Caco-2 (cell line): ENCODE results near the gene PAFAH2. TPM values are rescaled to one million over a fixed set of nuclear protein-coding genes. Genes with fewer than 3 reads are reported as not detected.

ENCODE experiments used
- BruUV-seq: library from RNA; stranded (reverse); fragments of 400-500 nt; replicated peaks from 2 replicates; lab custom pipeline; 2021; lab: Mats Ljungman, UMichigan
- CTCF ChIA-PET: fragments of 300-600 bp; sonication (Branson Sonifier 250); formaldehyde crosslinking; loops from one replicate; lab custom pipeline; 2022; ENCODE audit warnings: antibody characterized with exemption; lab: Charles Lee
- POLR2A ChIA-PET: fragments of 300-600 bp; sonication (Branson Sonifier 250); formaldehyde crosslinking; loops from one replicate; lab custom pipeline; 2022; ENCODE audit warnings: antibody characterized with exemption; lab: Charles Lee
- DNase-seq, 2 experiments: peaks; one replicate each; pipeline versions ENCODE4 v3.0.0 to v3.0.0-alpha.2; 2020 to 2022
- H3K27me3 ChIP-seq: replicated peaks from 2 replicates; pipeline ENCODE4 v1.6.0; 2011; ENCODE audit warnings: low read length; ENCODE audit not compliant: control insufficient read depth, insufficient read depth
- H3K36me3 ChIP-seq: 2 replicates; pipeline ENCODE4 v1.5.1; 2011; ENCODE audit warnings: low read length; ENCODE audit not compliant: control insufficient read depth, insufficient read depth
- H3K4me1 ChIP-seq: fragments of 250-450 bp; sonication (Bioruptor Pico); 2 replicates; pipeline ENCODE4 v1.5.1; 2020; ENCODE audit warnings: mild to moderate bottlenecking
- H3K4me3 ChIP-seq: 2 replicates; pipeline ENCODE4 v1.5.1; 2011; ENCODE audit warnings: low read depth, mild to moderate bottlenecking, control low read depth, low read length
- H3K9me3 ChIP-seq: fragments of 250-450 bp; sonication (Bioruptor Pico); 2 replicates; pipeline ENCODE4 v1.5.1; 2020; ENCODE audit warnings: mild to moderate bottlenecking, moderate library complexity
- H3K27ac Mint-ChIP-seq: one replicate; pipeline ENCODE4 v1.8.0; 2022; ENCODE audit warnings: mixed read lengths; ENCODE audit not compliant: unreplicated experiment
- H3K27me3 Mint-ChIP-seq: one replicate; pipeline ENCODE4 v1.8.0; 2022; ENCODE audit warnings: mixed read lengths; ENCODE audit not compliant: insufficient read depth, unreplicated experiment
- H3K36me3 Mint-ChIP-seq: one replicate; pipeline ENCODE4 v1.8.0; 2022; ENCODE audit warnings: mild to moderate bottlenecking, mixed read lengths; ENCODE audit not compliant: insufficient read depth, unreplicated experiment
- H3K4me1 Mint-ChIP-seq: one replicate; pipeline ENCODE4 v1.8.0; 2022; ENCODE audit warnings: low read depth, mixed read lengths; ENCODE audit not compliant: unreplicated experiment
- H3K4me3 Mint-ChIP-seq: one replicate; pipeline ENCODE4 v1.8.0; 2022; ENCODE audit warnings: mild to moderate bottlenecking, moderate library complexity, mixed read lengths; ENCODE audit not compliant: unreplicated experiment
- H3K9me3 Mint-ChIP-seq: one replicate; pipeline ENCODE4 v1.8.0; 2022; ENCODE audit warnings: mixed read lengths; ENCODE audit not compliant: unreplicated experiment
- intact Hi-C: fragments of 100-400 bp; cut with micrococcal nuclease; formaldehyde crosslinking; loops from one replicate; pipeline ENCODE4 v1.10.0; 2022; ENCODE audit not compliant: unreplicated experiment
- total RNA-seq: library from RNA; stranded (reverse); gene quantifications from 2 replicates; pipeline ENCODE4 v1.2.3, GENCODE V29; 2022
- TF ChIP-seq, protein P1 (sequence below), 2 experiments: fragments of 200-600 bp in 1 of 2; IDR thresholded peaks; 1 replicate in 1 of 2; 2 replicates in 1 of 2; pipeline versions ENCODE4 v1.5.1 to v1.8.0; 2011 to 2022; ENCODE audit warnings: antibody characterized with exemption in 1 of 2, control low read depth in 1 of 2, inconsistent platforms in 1 of 2, low read depth in 1 of 2, low read length in 1 of 2, mild to moderate bottlenecking in 1 of 2, moderate library complexity in 1 of 2; ENCODE audit not compliant: insufficient read depth in 1 of 2, severe bottlenecking in 1 of 2, unreplicated experiment in 1 of 2

The PAFAH2 gene
- total RNA-seq, 1 experiment from 2014 or later: 8.0 TPM

DNA sequence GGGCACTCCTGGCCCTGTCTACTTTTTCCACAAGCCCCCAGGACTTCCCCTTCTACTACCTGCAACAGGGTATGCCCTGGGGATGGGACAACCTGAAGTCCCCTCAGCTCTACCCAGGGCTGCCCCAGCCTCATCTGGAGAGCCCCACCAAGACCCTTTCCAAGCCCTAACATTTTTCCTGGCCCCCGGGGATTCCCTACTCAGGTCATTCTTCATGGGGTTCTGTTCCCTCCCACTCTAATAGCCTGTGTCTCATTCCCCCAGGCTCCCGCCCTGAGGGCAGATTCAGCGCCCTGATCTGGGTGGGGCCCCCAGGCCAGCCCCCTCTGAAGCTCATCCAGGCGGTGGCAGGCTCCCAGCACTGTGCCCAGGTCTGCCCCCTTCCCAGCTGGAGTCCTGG, 33.3 kb upstream of the PAFAH2 start:
- DNase-seq: no peak
- H3K27me3 ChIP-seq: no peaks in the 10 kb centered on the region
- H3K9me3 ChIP-seq: no peaks in the 10 kb centered on the region
- intact Hi-C loops: no loop called here
- Mint-ChIP-seq H3K36me3 (no peaks in the 10 kb centered on the region), H3K4me3 (no peak overlapping the region), H3K4me1 (peaks cover 8% of the 10 kb centered on the region), H3K27ac (no peak overlapping the region), H3K27me3 (no peaks in the 10 kb centered on the region), H3K9me3 (no peaks in the 10 kb centered on the region)
- TF ChIP-seq, protein P1, sequence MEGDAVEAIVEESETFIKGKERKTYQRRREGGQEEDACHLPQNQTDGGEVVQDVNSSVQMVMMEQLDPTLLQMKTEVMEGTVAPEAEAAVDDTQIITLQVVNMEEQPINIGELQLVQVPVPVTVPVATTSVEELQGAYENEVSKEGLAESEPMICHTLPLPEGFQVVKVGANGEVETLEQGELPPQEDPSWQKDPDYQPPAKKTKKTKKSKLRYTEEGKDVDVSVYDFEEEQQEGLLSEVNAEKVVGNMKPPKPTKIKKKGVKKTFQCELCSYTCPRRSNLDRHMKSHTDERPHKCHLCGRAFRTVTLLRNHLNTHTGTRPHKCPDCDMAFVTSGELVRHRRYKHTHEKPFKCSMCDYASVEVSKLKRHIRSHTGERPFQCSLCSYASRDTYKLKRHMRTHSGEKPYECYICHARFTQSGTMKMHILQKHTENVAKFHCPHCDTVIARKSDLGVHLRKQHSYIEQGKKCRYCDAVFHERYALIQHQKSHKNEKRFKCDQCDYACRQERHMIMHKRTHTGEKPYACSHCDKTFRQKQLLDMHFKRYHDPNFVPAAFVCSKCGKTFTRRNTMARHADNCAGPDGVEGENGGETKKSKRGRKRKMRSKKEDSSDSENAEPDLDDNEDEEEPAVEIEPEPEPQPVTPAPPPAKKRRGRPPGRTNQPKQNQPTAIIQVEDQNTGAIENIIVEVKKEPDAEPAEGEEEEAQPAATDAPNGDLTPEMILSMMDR (IDR thresholded peaks at IDR 0.05; ENCODE audit: insufficient read depth in 1 of 2, low read depth in 1 of 2, low read length in 1 of 2, severe bottlenecking in 1 of 2, unreplicated experiment in 1 of 2): no peak
- H3K4me1 ChIP-seq: peaks cover 2% of the 10 kb centered on the region
- H3K36me3 ChIP-seq: no peaks in the 10 kb centered on the region
- H3K4me3 ChIP-seq: no peak overlapping the region
- CTCF ChIA-PET: no interaction called here
- BruUV-seq: no TSS peak
- POLR2A ChIA-PET: no interaction called here

DNA sequence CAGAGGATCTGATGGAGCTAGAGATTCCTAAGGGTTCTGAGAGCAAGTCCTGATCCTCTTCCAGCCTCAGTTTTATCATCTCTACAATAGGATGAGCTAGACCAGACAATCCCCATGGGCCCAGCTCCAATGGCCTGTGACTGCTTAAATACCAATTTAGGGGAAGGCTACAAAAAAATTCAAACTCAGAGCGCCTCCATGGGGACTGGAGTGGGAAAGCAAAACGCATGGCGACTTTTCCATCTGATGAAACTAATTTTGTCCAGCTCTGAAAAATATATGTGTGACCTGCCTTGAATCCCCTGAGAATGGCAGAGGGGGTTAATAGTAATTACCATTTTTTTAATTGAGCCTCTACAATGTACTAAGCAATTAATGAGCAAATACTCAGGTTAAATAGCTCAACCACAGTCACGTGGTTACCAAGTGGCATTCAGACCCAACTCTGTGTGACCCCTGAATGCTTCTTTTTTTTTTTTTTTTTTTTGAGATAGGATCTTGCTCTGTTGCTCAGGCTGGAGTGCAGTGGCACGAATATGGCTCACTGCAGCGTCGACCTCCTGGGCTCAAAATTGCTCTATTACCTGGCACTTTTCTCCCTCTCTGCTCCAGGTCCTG, 32.1 kb upstream of the PAFAH2 start:
- Mint-ChIP-seq H3K4me3 (no peak overlapping the region), H3K27ac (no peak overlapping the region), H3K9me3 (no peaks in the 10 kb centered on the region), H3K36me3 (no peaks in the 10 kb centered on the region), H3K27me3 (no peaks in the 10 kb centered on the region), H3K4me1 (peaks cover 8% of the 10 kb centered on the region)
- ChIA-PET CTCF (interaction anchor here (0.7 to 1.7 kb wide), 4 partner anchors 11 to 193 kb away, joined by 3 to 5 read pairs (median 4); no protein-coding TSS in a partner anchor), POLR2A (no interaction called here)
- Histone ChIP-seq H3K9me3 (no peaks in the 10 kb centered on the region), H3K4me3 (no peak overlapping the region), H3K27me3 (no peaks in the 10 kb centered on the region), H3K4me1 (no peaks in the 10 kb centered on the region), H3K36me3 (no peaks in the 10 kb centered on the region)
- intact Hi-C loops: no loop called here
- no peak for DNase-seq
- no TSS peak for BruUV-seq
- TF ChIP-seq, protein P1 (IDR thresholded peaks at IDR 0.05; ENCODE audit: insufficient read depth in 1 of 2, low read depth in 1 of 2, low read length in 1 of 2, severe bottlenecking in 1 of 2, unreplicated experiment in 1 of 2): no peak

DNA sequence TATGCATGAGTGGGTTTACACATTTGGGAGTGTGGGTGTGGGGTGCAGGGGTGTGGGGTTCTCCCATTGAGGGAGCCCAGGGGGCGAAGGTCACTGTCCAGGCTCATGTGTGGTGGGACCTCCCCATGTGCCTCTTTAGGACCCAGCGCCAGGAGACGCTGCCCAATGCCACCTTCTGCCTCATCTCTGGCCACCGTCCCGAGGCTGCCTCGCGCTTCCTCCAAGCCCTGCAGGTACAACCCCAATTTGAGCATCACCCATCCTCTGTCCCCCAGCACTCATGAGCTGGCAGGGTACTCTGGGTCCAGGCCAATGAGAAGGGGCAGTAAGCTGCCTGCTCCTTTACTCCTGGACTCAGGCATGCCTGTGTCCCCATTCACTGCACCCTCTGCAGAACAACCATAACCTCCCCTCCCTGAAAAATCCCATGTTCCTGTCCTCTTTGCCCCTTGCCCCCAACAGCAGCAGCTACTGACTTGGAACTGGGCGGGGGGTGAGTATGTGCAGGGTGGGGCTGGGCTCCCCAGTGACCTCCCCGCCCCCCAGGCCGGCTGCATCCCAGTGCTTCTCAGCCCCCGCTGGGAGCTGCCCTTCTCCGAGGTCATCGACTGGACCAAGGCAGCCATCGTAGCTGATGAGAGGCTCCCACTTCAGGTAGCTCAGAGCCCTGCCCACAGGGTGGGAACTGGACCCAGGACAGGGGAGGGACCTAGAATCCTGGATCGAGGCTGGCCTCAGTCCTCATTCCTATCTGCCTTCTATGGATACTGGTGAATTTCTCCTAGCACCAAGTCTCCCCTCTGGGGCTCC, 31.4 kb upstream of the PAFAH2 start:
- H3K27me3 ChIP-seq: no peaks in the 10 kb centered on the region
- H3K9me3 Mint-ChIP-seq: no peaks in the 10 kb centered on the region
- POLR2A ChIA-PET: no interaction called here
- TF ChIP-seq, protein P1 (IDR thresholded peaks at IDR 0.05; ENCODE audit: insufficient read depth in 1 of 2, low read depth in 1 of 2, low read length in 1 of 2, severe bottlenecking in 1 of 2, unreplicated experiment in 1 of 2): no peak
- no peaks in the 10 kb centered on the region for H3K9me3 ChIP-seq
- intact Hi-C loops: no loop called here
- CTCF ChIA-PET: interaction anchor here (0.6 to 1.7 kb wide), 5 partner anchors 10 to 192 kb away, joined by 3 to 5 read pairs (median 4); no protein-coding TSS in a partner anchor
- no peak for DNase-seq
- no peak overlapping the region for H3K4me3 ChIP-seq
- H3K4me1 Mint-ChIP-seq: peaks cover under 1% of the 10 kb centered on the region
- H3K36me3 ChIP-seq: no peaks in the 10 kb centered on the region
- H3K27ac Mint-ChIP-seq: no peak overlapping the region
- no peaks in the 10 kb centered on the region for H3K4me1 ChIP-seq
- no peaks in the 10 kb centered on the region for H3K27me3 Mint-ChIP-seq
- H3K4me3 Mint-ChIP-seq: no peak overlapping the region
- no peaks in the 10 kb centered on the region for H3K36me3 Mint-ChIP-seq
- no TSS peak for BruUV-seq
